Sigmoid colon (tissue), 7 donors: Measurements from ENCODE around the gene FBXW12. TPM values are rescaled to one million over a fixed set of nuclear protein-coding genes. Genes with fewer than 3 reads are reported as not detected.

Experiments
- DNase-seq: peaks from one replicate; pipeline ENCODE4 v3.0.0-alpha.2; 2019
- H3K27ac ChIP-seq, 4 donors: fragments of 200-600 bp; sonication (generic); one replicate each; pipeline ENCODE4 v1.5.1; 2016 to 2019; ENCODE audit warnings: mild to moderate bottlenecking in 1 of 4
- H3K27me3 ChIP-seq, 3 donors: fragments of 200-600 bp; sonication (generic); one replicate each; pipeline ENCODE4 v1.5.1; 2019; ENCODE audit warnings: mild to moderate bottlenecking in 1 of 3
- H3K36me3 ChIP-seq, 4 donors: fragments of 200-600 bp; sonication (generic); one replicate each; pipeline ENCODE4 v1.5.1; 2016 to 2019
- H3K4me1 ChIP-seq, 4 donors: fragments of 200-600 bp; sonication (generic); one replicate each; pipeline ENCODE4 v1.5.1; 2017 to 2019
- H3K4me3 ChIP-seq, 4 donors: fragments of 200-600 bp; sonication (generic); one replicate each; pipeline ENCODE4 v1.5.1; 2017 to 2019; ENCODE audit warnings: mild to moderate bottlenecking in 2 of 4, moderate library complexity in 1 of 4
- H3K9me3 ChIP-seq, 4 donors: fragments of 200-600 bp in 3 of 4; sonication (generic) in 3 of 4; one replicate each; pipeline versions ENCODE4 v1.5.1 to v1.6.1; 2013 to 2019
- CTCF ChIP-seq, 4 experiments: fragments of 450-650 bp in 3 of 4; fragments of 200-600 bp in 1 of 4; IDR thresholded peaks; one replicate each; pipeline ENCODE4 v1.5.1; 2016 to 2019; ENCODE audit warnings: antibody characterized with exemption in 4 of 4, mild to moderate bottlenecking in 3 of 4, moderate library complexity in 2 of 4
- EP300 ChIP-seq, 4 donors: sonication (generic); formaldehyde crosslinking; IDR thresholded peaks; one replicate each; pipeline ENCODE4 v1.6.1; 2017; ENCODE audit warnings: antibody characterized with exemption in 4 of 4
- POLR2A ChIP-seq, 2 donors: fragments of 450-650 bp; IDR thresholded peaks; one replicate each; pipeline ENCODE4 v1.6.1; 2016; ENCODE audit warnings: antibody characterized with exemption in 2 of 2, mild to moderate bottlenecking in 2 of 2, moderate library complexity in 2 of 2
- POLR2AphosphoS5 ChIP-seq, 4 donors: sonication (generic); formaldehyde crosslinking; IDR thresholded peaks; one replicate each; pipeline ENCODE4 v1.6.1; 2017; ENCODE audit warnings: antibody characterized with exemption in 4 of 4
- WGBS, 2 donors: extraction: QIAGEN DNeasy Blood & Tissue Kit; methylation state at CpG; one replicate each; pipeline ENCODE4 v1.1.7; 2013; 5-methylcytosine and 5-hydroxymethylcytosine counted together
- intact Hi-C: fragments of 100-400 bp; cut with DNase I; formaldehyde crosslinking; loops from one replicate; pipeline ENCODE4 v1.15.1; 2023
- polyA plus RNA-seq, 3 donors: library from polyadenylated mRNA; stranded (reverse); fragments of 200-250 nt; gene quantifications; one replicate each; pipeline ENCODE4 v1.2.3, GENCODE V29; 2013
- total RNA-seq, 4 donors: library from RNA; depleted of rRNA; stranded (reverse); fragments of >200 nt; gene quantifications; one replicate each; pipeline ENCODE4 v1.1.0, GENCODE V29; 2016
- donor health status: healthy with polysubstance abuse.
- donor health status: Bipolar disorder and iron deficiency.
- donor health status: healthy.

FBXW12 gene
- total and polyA plus RNA-seq, 7 donors = not detected

GRCh38 chr3:48426944-48427629 is 55.1 kb downstream of the FBXW12 start:
- H3K4me1 ChIP-seq = peaks cover 2 to 79% (median 76%) of the 10 kb centered on the region in 4 donors

GRCh38 chr3:48427630-48427962 is 55.6 kb downstream of the FBXW12 start:
- peak overlapping the region; percentile 92 to 96 (median 93) for H3K27ac ChIP-seq

More at GRCh38 chr3:48426944-48427629, 55.1 kb downstream of the FBXW12 start:
- peak overlapping the region; percentile 92 to 96 (median 93) for H3K27ac ChIP-seq
- TF ChIP-seq POLR2A (IDR thresholded peaks at IDR 0.05) = no peak
- no peak for TF ChIP-seq CTCF (IDR thresholded peaks at IDR 0.05)
- no peak for TF ChIP-seq POLR2AphosphoS5 (IDR thresholded peaks at IDR 0.05)
- no peak for TF ChIP-seq EP300 (IDR thresholded peaks at IDR 0.05)
- H3K9me3 ChIP-seq = no peaks in the 10 kb centered on the region
- H3K4me3 ChIP-seq = peak overlapping the region; percentile 63 to 93 (median 76)
- 24 to 61% methylated on average over 8 of the region's 8 CpGs for WGBS, 2 donors
- H3K27me3 ChIP-seq = no peaks in the 10 kb centered on the region
- intact Hi-C loops = no loop called here
- DNase-seq = no peak
- peaks cover 0 to 16% (median under 1%) of the 10 kb centered on the region in 4 donors for H3K36me3 ChIP-seq

GRCh38 chr3:48428088-48428571 is 56.1 kb downstream of the FBXW12 start:
- Histone ChIP-seq H3K4me3 (peak overlapping the region; percentile 63 to 93 (median 76)), H3K4me1 (peaks cover under 1 to 69% (median 66%) of the 10 kb centered on the region in 4 donors), H3K9me3 (no peaks in the 10 kb centered on the region), H3K36me3 (peaks cover 0 to 25% (median 3%) of the 10 kb centered on the region in 4 donors), H3K27ac (peak overlapping the region; percentile 92 to 96 (median 93)), H3K27me3 (no peaks in the 10 kb centered on the region)
- 12 to 62% methylated on average over 7 of the region's 7 CpGs for WGBS, 2 donors
- DNase-seq = peak; percentile 65
- intact Hi-C loops = loop anchor here (2.0 kb wide), 1 partner anchor 25 kb away; no protein-coding TSS in a partner anchor
- TF ChIP-seq POLR2AphosphoS5 (IDR thresholded peaks at IDR 0.05) = no peak

More at GRCh38 chr3:48427630-48427962, 55.6 kb downstream of the FBXW12 start:
- no peaks in the 10 kb centered on the region for H3K9me3 ChIP-seq
- no peak for DNase-seq
- WGBS, 2 donors = 24 to 62% methylated on average over 9 of the region's 9 CpGs
- peaks cover 2 to 74% (median 71%) of the 10 kb centered on the region in 4 donors for H3K4me1 ChIP-seq
- H3K4me3 ChIP-seq = peak overlapping the region; percentile 63 to 93 (median 76)
- no peaks in the 10 kb centered on the region for H3K27me3 ChIP-seq
- intact Hi-C loops = no loop called here
- TF ChIP-seq CTCF (IDR thresholded peaks at IDR 0.05) = no peak
- TF ChIP-seq POLR2AphosphoS5 (IDR thresholded peaks at IDR 0.05) = peak in 1 of 4 donors; percentile 60
- H3K36me3 ChIP-seq = peaks cover 0 to 21% (median under 1%) of the 10 kb centered on the region in 4 donors

GRCh38 chr3:48428572-48429316 is 56.7 kb downstream of the FBXW12 start:
- Histone ChIP-seq H3K4me3 (peak overlapping the region; percentile 63 to 93 (median 76)), H3K36me3 (peaks cover 0 to 23% (median 6%) of the 10 kb centered on the region in 4 donors), H3K27me3 (no peaks in the 10 kb centered on the region), H3K4me1 (peaks cover 0 to 66% (median 62%) of the 10 kb centered on the region in 4 donors), H3K9me3 (no peaks in the 10 kb centered on the region), H3K27ac (peak overlapping the region; percentile 92 to 96 (median 93))
- peak; percentile 36 to 58 for TF ChIP-seq POLR2A (IDR thresholded peaks at IDR 0.05)
- peak; percentile 56 to 90 (median 74) for TF ChIP-seq POLR2AphosphoS5 (IDR thresholded peaks at IDR 0.05)
- no peak for TF ChIP-seq CTCF (IDR thresholded peaks at IDR 0.05)
- 1 to 6% methylated on average over 60 of the region's 60 CpGs for WGBS, 2 donors
- intact Hi-C loops = loop anchor here (2.0 kb wide), 1 partner anchor 26 kb away; no protein-coding TSS in a partner anchor
- peak; percentile 79 for DNase-seq
